PC-9 (cell line): ENCODE measurements around the gene C2orf15. TPM values are rescaled to one million over a fixed set of nuclear protein-coding genes. Genes with fewer than 3 reads are reported as not detected.

Source experiments
- BruUV-seq: library from RNA; stranded (reverse); fragments of 400-500 nt; replicated peaks from 2 replicates; lab custom pipeline; 2021; lab: Mats Ljungman, UMichigan
- CTCF ChIA-PET: fragments of 300-600 bp; sonication (Branson Sonifier 250); formaldehyde crosslinking; loops from one replicate; lab custom pipeline; 2022; ENCODE audit warnings: antibody characterized with exemption; lab: Charles Lee
- POLR2A ChIA-PET: fragments of 300-600 bp; sonication (Branson Sonifier 250); formaldehyde crosslinking; loops from one replicate; lab custom pipeline; 2022; ENCODE audit warnings: antibody characterized with exemption; ENCODE audit not compliant: unreplicated experiment; lab: Charles Lee
- DNase-seq, 2 experiments: peaks; one replicate each; pipeline versions ENCODE4 v3.0.0 to v3.0.0-alpha.2; 2015 to 2022; ENCODE audit warnings: mixed read lengths in 1 of 2
- H2AFZ ChIP-seq: fragments of 200-600 bp; sonication (generic); 2 replicates; pipeline ENCODE4 v1.8.1; 2017; ENCODE audit warnings: antibody characterized with exemption
- H3F3A ChIP-seq: fragments of 200-600 bp; sonication (generic); 2 replicates; pipeline ENCODE4 v1.8.1; 2017; ENCODE audit warnings: antibody characterized with exemption, mild to moderate bottlenecking, low read depth; ENCODE audit not compliant: insufficient read depth
- H3K27ac ChIP-seq: fragments of 200-600 bp; sonication (generic); 2 replicates; pipeline ENCODE4 v1.6.1; 2016; ENCODE audit warnings: mixed run types
- H3K27me3 ChIP-seq: fragments of 200-600 bp; sonication (generic); 2 replicates; pipeline ENCODE4 v1.6.1; 2016; ENCODE audit warnings: low read depth, mixed run types; ENCODE audit not compliant: insufficient read depth
- H3K36me3 ChIP-seq: fragments of 200-600 bp; sonication (generic); 2 replicates; pipeline ENCODE4 v1.6.1; 2016; ENCODE audit warnings: low read depth, mixed run types
- H3K4me1 ChIP-seq: fragments of 200-600 bp; sonication (generic); replicated peaks from 2 replicates; pipeline ENCODE4 v1.6.1; 2016; ENCODE audit warnings: mixed run types; ENCODE audit not compliant: insufficient read depth
- H3K4me2 ChIP-seq: fragments of 200-600 bp; sonication (generic); 2 replicates; pipeline ENCODE4 v1.6.1; 2017; ENCODE audit warnings: mixed run types
- H3K4me3 ChIP-seq: fragments of 200-600 bp; sonication (generic); 2 replicates; pipeline ENCODE4 v1.6.1; 2016; ENCODE audit warnings: mixed run types
- H3K79me2 ChIP-seq: fragments of 200-600 bp; sonication (generic); 2 replicates; pipeline ENCODE4 v1.6.1; 2017; ENCODE audit warnings: low read depth, mixed run types
- H3K9me2 ChIP-seq: fragments of 200-600 bp; sonication (generic); 2 replicates; pipeline ENCODE4 v1.8.1; 2017; ENCODE audit warnings: mild to moderate bottlenecking; ENCODE audit not compliant: insufficient read depth
- H3K9me3 ChIP-seq: fragments of 200-600 bp; sonication (generic); 2 replicates; pipeline ENCODE4 v1.8.1; 2016; ENCODE audit warnings: low read depth; ENCODE audit not compliant: insufficient read depth
- H4K20me1 ChIP-seq: fragments of 200-600 bp; sonication (generic); 2 replicates; pipeline ENCODE4 v1.8.1; 2017; ENCODE audit not compliant: insufficient read depth
- EZH2 ChIP-seq: fragments of 200-600 bp; sonication (generic); IDR thresholded peaks from 2 replicates; pipeline ENCODE4 v1.8.0; 2017; ENCODE audit warnings: antibody characterized with exemption, low read depth
- intact Hi-C: fragments of 100-400 bp; cut with micrococcal nuclease; formaldehyde crosslinking; loops from one replicate; pipeline ENCODE4 v1.10.0; 2022; ENCODE audit not compliant: unreplicated experiment
- total RNA-seq: library from RNA; stranded (reverse); gene quantifications from 2 replicates; pipeline ENCODE4 v1.2.3, GENCODE V29; 2021
- TF ChIP-seq, protein P1 (sequence below): fragments of 200-600 bp; sonication (generic); conservative IDR thresholded peaks from 2 replicates; pipeline ENCODE4 v1.6.1; 2017; ENCODE audit warnings: mixed run types, antibody characterized with exemption, mild to moderate bottlenecking, moderate library complexity

C2orf15 gene
- total RNA-seq, 1 experiment from 2014 or later = 18.0 TPM

DNA sequence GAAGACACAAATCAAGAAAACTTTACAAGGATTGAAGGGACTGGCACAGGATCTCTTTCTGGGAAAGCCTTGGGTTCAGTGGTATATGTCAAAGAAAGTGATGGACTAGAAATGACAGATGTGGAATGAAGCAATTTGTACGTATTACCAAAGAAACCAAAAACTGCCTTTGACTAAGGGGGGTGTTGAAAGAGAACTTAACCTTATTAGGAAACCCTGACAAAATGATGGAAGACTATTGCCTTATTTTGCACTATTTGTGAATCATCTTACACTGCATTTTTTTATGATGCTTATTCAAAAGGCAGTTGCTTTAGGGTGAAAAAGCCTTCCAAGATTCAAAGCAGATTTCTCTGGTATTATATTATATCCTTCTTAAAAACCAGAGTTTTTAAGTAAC lies 9.2 kb downstream of the C2orf15 start:
- Histone ChIP-seq H4K20me1 (no peaks in the 10 kb centered on the region), H3F3A (peaks cover 16% of the 10 kb centered on the region), H3K4me2 (no peak overlapping the region), H3K9me3 (no peaks in the 10 kb centered on the region), H3K79me2 (peaks cover 4% of the 10 kb centered on the region), H3K4me3 (no peak overlapping the region), H3K27me3 (no peaks in the 10 kb centered on the region), H2AFZ (no peak overlapping the region), H3K36me3 (no peaks in the 10 kb centered on the region), H3K9me2 (no peaks in the 10 kb centered on the region), H3K4me1 (peaks cover 10% of the 10 kb centered on the region; the same call in 1 of the 2 replicates), H3K27ac (no peak overlapping the region)
- intact Hi-C loops = no loop called here
- POLR2A ChIA-PET = no interaction called here
- no TSS peak for BruUV-seq
- CTCF ChIA-PET = no interaction called here
- TF ChIP-seq EZH2 = no peak
- TF ChIP-seq, protein P1, sequence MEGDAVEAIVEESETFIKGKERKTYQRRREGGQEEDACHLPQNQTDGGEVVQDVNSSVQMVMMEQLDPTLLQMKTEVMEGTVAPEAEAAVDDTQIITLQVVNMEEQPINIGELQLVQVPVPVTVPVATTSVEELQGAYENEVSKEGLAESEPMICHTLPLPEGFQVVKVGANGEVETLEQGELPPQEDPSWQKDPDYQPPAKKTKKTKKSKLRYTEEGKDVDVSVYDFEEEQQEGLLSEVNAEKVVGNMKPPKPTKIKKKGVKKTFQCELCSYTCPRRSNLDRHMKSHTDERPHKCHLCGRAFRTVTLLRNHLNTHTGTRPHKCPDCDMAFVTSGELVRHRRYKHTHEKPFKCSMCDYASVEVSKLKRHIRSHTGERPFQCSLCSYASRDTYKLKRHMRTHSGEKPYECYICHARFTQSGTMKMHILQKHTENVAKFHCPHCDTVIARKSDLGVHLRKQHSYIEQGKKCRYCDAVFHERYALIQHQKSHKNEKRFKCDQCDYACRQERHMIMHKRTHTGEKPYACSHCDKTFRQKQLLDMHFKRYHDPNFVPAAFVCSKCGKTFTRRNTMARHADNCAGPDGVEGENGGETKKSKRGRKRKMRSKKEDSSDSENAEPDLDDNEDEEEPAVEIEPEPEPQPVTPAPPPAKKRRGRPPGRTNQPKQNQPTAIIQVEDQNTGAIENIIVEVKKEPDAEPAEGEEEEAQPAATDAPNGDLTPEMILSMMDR = no peak
- no peak for DNase-seq

DNA sequence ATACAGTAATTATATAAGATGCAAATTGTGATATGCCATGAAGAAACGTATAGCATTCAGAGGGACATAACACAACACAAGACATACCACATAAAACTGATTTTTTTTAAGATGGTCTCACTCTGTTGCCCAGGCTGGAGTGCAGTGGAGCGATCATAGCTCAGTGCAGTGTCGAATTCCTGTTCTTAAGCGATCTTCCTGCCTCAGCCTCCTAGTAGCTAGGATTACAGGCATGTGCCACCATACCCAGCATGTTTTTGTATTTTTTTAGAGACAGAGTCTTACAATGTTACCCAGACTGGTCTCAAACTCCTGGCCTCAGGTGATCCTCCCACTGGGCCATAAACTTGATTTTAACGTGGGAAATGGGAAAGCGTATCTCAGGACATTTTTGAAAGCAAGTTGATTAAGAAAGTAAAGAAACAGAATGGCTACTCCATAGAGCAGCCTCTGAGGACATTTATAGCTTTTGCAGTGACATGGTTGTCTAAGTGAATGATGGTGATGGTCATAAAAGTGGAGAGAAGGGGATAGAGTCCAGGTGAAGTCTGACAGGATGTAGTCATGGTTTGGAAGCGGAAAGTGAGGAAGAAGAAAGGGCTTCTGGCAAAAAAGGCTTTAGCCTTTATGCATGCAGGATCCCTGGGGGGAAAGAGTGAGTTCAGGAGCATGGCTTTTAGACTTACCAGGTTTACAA lies 10.8 kb downstream of the C2orf15 start:
- Histone ChIP-seq H3K36me3 (peaks cover 9% of the 10 kb centered on the region), H4K20me1 (no peaks in the 10 kb centered on the region), H3K9me2 (no peaks in the 10 kb centered on the region), H3K79me2 (peaks cover 17% of the 10 kb centered on the region), H3F3A (peaks cover 16% of the 10 kb centered on the region), H3K9me3 (no peaks in the 10 kb centered on the region), H3K4me2 (no peak overlapping the region), H3K4me3 (no peak overlapping the region), H3K27ac (no peak overlapping the region), H2AFZ (no peak overlapping the region), H3K27me3 (no peaks in the 10 kb centered on the region), H3K4me1 (peaks cover 18% of the 10 kb centered on the region)
- BruUV-seq = no TSS peak
- no peak for DNase-seq
- intact Hi-C loops = no loop called here
- TF ChIP-seq EZH2 = no peak
- TF ChIP-seq, protein P1 = no peak
- POLR2A ChIA-PET = interaction anchor here (0.6 kb wide), 1 partner anchor 10 kb away, joined by 6 read pairs; no protein-coding TSS in a partner anchor
- CTCF ChIA-PET = no interaction called here

DNA sequence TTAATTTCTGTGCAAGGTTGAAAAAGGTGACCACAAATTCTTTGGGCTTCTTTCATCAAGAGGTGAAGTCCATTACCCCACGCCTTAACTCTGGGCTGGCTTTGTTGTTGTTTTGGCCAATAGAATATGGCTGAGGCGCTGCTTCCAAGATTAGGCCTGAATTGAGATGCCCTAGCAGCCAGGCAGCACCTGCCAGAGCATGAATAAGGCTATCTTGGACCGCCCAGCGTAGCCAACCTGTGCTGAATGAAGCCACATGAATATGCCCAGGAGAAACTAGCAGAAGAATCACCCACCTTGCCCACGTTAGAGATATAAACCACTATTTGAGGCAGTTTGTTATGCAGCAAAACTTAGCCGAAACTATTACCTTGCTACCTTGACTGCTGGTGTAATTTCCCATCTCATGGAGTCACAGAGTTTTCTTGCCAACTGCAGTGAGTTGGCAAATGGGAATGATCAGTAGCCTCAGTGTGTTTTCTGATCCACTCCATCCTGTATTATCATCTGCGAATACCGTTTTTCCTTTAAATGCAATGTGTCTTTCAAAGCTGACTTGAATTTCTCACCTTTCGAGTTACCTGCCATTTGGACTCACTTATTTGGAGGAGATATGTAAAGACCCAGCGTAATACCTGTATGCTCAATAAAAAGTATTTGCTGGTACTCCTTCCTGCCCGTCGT lies 12.6 kb downstream of the C2orf15 start:
- POLR2A ChIA-PET = interaction anchor here (0.8 to 1.0 kb wide), 2 partner anchors 183 to 285 kb away, joined by 3 to 5 read pairs; partner anchors contain the start of genes EIF5B and TXNDC9
- intact Hi-C loops = loop anchor here (1.0 kb wide), 1 partner anchor 13 kb away; the partner anchor contains the start of gene C2orf15

More for the DNA sequence above, 12.6 kb downstream of the C2orf15 start:
- TSS peak; percentile 62 for BruUV-seq
- Histone ChIP-seq H3K4me1 (peaks cover 18% of the 10 kb centered on the region), H3K9me2 (no peaks in the 10 kb centered on the region), H3K27ac (peak overlapping the region; percentile 77), H3K36me3 (peaks cover 11% of the 10 kb centered on the region), H3K9me3 (no peaks in the 10 kb centered on the region), H4K20me1 (no peaks in the 10 kb centered on the region), H3K4me2 (peak overlapping the region; percentile 86), H3K27me3 (no peaks in the 10 kb centered on the region), H3F3A (peaks cover 16% of the 10 kb centered on the region), H3K4me3 (peak overlapping the region; percentile 68), H2AFZ (peak overlapping the region; percentile 95), H3K79me2 (peaks cover 17% of the 10 kb centered on the region)
- CTCF ChIA-PET = no interaction called here
- no peak for TF ChIP-seq EZH2
- TF ChIP-seq, protein P1 = no peak
- DNase-seq = no peak
